ENCODE results near the gene SLC10A1.

The SLC10A1 gene

DNA sequence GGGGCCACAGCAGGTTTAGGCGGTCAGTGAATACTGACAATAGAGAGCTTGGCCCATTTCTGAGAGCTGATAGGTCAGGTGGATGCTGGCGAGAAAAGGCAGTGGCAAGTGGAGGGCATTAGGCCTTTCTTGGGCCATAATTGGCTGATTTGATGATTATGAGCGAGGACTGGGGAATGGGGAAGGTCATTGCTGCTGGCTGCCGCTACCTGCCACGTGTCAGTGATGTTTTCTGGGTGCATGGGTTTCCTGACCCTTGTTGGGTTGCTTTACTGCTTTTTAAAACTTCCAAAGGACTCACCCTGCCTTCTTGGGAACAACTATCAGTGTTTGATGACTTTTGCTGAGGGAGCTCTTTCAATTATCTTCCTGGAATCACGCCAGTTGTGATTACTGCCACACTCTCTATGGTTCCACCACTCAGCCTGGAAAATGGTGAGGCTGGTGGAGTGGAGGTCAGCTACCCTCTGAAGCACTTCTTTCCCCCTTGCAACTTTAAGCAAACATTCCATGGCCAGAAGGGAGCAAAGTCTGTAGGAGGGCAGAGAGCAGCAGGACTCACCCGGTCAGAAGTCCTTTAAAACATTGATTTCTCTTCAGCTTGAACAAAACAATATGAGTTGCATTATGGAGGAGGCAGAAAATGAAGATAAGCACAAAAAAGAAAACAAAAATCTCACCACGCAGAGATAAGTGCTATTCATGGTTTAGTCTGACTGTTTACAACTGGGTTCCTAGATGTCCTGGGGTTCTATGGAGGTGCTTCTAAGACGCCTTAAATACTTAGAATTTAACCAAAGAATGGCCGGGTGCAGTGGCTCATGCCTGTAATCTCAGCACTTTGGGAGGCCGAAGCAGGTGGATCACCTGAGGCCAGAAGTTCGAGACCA, 12.1 kb upstream of the SLC10A1 start:
- DNase-seq: no peak

DNA sequence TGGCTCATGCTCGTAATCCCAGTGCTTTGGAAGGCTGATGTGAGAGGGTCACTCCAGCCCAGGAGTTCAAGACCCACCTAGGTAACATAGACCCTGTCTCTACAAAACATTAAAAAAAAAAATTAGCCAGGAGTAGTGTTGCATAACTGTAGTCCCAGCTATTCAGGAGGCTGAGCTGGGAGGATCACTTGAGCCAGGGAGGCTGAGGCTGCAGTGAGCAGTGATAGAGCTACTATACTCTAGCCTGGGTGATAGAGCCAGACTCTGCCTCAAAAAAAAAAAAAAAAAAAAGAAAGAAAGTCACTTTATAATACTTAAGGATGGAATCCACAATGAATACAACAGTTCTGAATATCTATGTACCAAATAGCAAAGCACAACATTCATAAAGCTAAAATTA, 10.2 kb upstream of the SLC10A1 start:
- DNase-seq: no peak

DNA sequence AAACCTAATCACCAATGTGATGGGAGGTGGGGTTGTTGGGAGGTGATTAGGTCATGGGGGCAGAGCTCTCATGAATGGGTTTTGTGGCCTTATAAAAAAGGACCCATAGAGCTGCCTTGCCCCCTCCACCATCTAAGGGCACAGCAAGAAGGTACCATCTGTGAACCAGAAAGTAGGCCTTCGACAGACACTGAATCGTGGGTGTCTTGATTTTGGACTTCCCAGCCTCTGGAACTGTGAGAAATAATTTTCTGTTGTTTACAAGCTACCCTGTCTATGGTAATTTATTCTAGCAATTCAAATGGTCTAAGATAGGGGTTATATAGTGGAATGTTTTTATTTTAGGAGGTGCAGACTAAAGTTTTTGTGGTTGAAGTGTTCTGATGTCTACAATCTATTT, 7.9 kb upstream of the SLC10A1 start:
- no peak for DNase-seq

DNA sequence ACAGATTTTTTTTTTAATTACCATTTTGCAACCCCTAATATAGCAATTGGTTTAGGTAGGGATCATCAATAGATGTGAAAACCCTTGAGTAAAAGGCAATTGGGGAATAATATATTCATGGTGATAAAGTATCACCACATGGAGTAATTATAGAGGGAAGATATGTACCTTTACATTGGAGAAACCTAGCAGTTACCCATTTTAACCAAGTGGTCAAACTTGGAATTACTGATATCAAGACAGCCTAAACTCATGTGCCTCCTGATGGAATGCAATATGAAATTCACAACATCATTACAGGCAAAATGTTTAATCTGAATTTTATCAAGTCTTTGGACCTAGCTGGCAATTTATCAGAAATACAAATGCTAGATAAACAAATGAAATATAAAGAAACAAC, 6.7 kb upstream of the SLC10A1 start:
- no peak for DNase-seq

DNA sequence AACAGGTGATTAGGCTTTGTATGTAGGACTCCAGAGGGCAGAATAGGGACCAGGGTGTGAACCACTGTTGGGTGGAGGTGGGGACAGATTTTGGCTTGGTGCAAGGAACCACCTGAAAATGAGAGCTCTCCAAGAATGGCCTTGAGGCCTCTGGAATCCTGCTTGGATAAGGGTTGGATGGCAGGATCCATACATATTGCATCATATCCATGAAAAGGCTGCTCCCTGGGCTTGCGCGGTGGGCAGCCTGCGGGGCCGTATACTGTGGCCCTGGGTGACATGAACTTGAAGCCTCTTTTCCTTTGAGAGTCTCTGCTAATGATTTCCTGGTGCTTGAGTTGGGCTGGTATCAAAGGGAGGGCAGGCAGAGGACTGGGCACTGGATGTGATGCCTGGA, 1.3 kb upstream of the SLC10A1 start:
- no peak for DNase-seq

DNA sequence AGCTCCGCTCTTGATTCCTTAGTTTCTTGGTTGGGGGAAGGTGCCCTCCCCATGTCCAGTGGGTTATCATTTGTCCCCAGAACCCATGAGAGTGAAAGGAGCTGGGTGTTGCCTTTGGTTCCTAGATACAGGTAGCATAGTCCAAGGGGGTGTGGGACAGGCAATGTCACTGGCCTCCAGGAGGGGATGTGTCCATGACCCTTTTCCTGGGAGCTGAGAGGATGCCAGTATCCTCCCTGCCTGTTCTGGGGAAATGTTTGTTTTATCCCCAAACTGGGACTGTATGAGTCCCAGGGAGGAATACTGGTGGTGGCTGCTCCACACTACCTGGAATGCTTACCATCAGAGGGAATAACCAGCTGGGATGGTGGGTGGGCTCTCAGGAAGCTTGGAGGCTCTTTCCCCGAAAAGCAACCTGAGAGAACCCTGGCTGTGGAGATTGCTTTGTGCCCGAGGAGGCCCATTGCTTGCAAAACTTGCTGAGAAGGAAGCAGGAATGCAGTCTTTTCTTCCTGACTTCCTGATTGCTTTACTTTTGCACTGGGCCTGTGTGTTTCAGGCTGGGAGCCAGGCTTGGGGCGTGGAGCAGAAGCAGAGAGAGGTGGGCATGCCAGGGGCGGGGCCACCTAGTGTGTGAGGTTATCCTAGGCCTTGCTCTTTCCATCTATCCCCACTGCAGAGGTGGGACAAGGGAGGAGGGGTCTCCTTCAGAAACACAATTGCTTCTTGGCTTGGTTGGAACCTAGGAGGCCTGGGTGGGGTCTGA, 715 bp upstream of the SLC10A1 start:
- DNase-seq: no peak

DNA sequence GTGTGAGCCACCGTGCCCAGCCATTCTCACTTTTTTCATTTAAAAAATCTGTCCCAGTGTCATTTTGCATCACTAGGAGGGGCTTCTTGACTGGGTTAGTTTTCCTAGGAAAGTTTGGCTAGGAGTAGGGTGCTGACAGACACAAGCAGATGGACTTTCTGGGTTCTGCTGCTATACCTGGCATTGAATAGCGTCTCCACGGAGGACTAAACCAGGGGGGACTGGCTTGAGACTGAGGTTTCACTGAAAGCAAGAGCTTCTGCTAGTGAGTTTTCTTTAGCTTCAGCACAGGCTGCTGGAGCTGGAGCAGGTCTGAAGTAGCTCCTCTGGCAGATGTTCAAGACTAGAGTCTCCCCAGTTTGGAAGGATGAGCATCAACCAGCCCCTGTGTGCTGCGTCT, 1.4 kb downstream of the SLC10A1 start:
- DNase-seq: no peak

DNA sequence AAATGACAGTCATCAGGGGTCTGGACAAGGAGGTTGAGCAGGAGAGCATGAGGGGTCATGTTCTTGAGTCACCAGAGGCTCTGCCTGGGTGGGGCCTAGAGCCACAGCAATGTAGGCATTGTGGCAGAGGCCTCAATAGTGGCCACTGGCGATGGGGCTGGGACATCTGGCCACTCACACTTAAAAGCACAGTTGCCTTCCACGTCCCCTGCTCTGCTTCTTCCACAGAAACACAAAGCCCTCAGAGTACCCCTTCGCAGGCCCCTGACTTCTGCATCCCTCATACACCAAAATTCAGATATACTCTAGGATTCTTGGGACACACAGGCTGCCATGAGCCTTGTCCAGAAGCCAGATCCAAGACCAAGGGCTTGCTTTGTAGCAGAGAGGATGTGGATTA, 2.2 kb downstream of the SLC10A1 start:
- DNase-seq: no peak

DNA sequence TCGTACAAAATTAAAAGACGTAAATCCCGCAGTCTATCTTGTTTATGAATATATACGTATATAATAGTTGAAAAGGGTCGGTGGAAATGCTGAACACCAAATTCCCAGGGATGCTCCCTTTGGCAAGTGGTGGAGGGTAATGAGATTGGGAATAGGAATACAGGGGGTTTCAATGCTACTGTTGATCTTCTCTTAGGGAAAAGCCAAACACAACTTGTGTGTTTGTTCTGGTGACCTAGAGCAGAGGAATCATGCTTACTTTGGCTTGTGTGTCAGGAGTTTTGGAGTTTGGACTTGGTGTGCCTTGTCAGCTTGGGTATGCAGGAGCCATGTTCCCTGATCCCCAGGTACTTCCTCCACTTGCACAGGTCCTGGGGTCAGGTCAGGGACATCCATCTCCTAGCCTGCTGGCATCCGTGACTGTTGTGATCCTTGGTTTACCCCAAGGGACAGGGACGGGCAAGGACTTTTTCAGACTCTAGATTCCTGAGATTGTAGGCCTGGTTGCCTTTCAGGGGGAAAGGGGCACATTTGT, 4.1 kb downstream of the SLC10A1 start:
- DNase-seq: no peak

DNA sequence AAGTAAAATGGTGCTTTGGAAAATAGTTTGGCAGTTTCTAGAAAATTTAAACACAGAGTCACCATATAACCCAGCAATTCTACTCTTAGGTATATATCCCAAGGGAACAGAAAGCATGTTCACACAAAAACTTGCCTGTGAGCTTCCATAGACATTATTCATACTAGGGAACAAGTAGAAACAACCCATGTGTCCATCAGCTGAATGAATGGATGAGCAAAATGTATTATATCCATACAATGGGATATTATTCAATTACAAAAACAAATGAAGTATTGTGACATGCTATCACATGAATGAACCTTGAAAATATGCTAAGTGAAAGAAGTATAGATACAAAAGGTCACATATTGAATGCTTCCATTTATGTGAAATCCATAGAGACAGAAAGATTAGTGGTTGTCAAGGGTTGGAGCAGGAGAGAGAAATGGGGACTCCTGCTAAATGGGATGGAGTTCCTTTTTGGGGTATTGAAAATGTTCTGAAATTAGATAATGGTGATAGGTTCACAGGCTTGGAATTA, 7.9 kb downstream of the SLC10A1 start:
- no peak for DNase-seq

DNA sequence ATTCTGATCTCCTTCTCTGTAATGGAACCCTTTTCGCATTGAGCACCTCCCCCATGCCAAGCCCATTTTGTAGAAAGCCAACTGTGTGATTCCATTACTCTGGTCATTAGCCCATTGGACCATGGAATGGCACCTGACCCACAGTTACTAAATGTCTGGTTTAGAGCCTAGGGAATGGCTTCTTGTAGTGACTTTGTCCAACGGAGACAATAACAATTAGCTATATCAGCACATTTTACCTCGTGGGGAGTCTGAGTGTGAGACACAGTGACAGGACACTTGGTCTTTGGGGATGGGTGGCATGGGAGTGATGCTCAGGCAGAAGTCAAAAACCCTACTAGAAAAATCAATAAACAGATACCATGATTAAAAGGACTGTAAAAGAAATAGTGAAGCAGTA, 10.4 kb downstream of the SLC10A1 start:
- no peak for DNase-seq

DNA sequence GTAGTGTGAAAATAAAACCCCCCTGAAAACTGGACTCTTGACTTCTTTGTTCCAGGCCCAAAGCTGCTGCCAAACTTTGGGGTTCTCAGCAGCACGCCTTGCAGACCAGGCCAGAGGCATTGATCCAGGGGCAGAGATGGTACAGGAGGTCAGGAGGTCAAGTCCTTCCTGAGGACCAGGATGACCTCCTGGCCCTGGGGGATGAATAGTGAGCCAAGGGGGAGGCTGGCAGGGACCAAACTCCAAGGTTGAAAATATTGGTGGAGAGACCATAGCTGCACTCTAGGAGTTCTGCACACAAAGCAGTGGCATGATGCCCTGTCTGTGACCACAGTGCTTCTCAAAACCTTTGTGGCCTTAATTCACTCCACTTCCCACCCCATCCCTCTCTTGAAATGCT, 12.1 kb downstream of the SLC10A1 start:
- no peak for DNase-seq

DNA sequence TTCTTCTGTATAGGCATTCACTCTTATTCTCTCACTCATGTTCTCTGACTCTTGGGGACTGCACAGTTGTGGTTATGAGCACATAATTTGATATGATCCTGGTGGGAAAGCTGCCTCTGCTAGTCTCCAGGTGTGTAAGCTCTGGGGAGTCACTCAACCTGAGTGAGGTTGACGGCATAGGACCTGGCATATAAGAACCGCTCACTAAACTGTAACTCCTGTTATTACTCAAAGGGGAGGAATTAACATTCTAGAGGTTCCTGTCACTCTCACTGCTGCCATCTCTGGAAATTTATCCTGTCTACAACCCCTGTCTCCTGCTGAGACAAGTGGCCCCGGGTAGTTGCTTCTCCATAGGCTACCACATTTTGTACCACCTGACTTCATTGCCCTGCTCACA, 16.1 kb downstream of the SLC10A1 start:
- no peak for DNase-seq

DNA sequence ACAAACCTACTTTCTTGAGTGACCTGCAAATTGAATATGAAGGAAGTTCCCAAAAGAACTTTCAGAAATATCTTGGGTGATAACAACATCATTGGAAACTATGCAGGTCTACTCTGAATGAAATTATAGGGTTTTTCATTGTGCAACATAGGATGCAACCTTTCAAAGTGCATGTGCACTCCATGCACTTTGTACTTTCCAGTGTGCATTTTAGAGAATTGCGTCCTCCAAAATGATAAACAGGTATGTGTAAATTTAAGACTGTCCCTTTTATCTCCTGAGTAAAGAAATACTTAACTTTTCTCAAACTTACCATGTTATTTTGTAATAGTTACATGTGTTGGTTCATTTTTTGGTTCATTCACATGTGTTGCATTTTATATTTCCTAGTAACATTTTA, 16.9 kb downstream of the SLC10A1 start:
- no peak for DNase-seq

DNA sequence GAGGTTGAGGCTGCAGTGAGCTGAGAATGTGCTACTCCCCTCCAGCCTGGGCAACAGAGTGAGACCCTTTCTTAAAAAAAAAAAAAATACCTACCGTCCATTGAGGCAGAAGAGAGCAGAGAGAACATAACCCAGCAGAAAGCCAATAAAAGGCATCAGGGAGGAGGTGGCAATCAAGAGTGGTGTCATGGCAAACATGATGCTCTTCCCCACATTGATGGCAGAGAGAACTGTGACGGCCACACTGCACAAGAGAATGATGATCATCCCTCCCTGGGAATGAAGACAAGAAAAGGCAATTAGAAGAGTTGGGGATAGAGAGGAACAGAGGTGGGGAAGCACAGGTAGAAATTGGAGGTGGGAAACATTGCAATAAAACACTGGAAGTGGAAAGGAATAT, 18.0 kb downstream of the SLC10A1 start:
- no peak for DNase-seq

DNA sequence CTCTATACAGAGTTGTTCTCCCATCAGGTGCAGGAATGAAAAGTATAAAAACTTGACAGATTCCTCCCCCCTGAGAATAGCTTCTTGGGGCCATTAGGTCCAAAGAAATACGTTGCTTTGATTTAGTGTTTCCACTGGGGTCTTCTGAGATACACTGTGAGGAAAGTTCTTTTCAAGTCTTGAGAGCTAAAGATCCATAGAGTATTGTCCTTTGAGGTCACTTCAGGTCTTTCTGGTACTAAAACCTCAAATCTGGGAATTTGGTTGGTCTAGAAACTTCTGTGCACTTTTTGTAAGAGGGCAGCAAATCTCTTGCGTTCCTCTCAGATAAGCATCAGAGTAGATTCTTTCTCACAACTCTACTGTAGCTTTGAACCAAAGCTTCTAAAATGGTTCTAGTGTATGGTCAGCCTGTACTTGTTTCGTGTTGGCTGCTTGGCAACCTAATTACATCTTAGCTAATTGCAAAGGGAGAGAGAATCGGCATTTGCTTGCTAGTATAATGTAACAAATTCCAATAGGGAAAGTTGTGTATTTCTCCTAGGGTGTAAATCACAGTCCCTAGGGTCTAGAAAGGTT, 20.1 kb downstream of the SLC10A1 start:
- DNase-seq: no peak

DNA sequence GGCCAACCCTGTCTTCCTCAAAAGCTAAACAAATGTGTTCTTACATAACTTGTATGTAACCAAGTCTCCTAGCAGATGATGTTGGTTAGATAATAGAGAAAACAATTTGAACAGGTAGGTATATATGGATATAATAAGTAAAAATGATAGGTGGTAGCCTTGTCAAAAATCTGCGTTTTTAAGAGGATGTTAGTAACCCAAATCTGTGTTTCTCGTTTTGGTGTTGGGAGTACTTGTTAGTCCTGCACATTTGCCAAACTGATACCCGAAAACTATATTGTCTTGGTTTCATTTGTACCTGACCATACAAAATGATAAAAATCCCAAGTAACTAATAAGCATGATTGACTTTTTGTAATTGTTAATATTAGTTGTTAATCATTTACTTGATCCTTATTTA, 22.0 kb downstream of the SLC10A1 start:
- DNase-seq: no peak

DNA sequence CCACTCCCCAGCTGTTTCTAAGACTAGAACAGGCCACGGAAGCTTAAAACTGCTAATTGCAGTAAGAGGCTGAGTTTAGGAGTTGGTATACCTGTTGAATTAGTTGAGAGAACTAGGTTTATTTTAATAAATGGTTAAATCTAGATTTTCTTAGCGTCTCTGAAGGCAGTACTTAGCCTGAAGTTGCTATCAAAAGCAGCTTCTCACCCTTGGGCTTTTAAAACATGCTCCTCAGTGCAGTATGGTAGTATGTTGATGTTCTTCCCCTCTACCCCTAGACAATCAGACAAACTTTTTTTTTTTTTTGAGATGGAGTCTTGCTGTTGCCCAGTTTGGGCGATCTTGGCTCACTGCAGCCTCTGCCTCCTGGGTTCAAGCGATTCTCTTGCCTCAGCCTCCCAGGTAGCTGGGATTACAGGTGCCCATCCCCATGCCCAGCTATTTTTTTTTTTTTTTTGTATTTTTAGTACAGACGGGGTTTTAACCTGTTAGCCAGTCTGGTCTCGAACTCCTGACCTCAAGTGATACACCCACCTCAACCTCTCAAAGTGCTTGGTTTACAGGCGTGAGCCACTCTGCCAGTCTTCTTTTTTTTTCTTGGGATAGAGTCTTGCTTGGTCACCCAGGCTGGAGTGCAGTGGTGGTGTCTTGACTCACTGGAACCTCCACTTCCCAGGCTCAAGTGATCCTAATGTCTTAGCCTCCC, 23.3 kb downstream of the SLC10A1 start:
- DNase-seq: no peak

DNA sequence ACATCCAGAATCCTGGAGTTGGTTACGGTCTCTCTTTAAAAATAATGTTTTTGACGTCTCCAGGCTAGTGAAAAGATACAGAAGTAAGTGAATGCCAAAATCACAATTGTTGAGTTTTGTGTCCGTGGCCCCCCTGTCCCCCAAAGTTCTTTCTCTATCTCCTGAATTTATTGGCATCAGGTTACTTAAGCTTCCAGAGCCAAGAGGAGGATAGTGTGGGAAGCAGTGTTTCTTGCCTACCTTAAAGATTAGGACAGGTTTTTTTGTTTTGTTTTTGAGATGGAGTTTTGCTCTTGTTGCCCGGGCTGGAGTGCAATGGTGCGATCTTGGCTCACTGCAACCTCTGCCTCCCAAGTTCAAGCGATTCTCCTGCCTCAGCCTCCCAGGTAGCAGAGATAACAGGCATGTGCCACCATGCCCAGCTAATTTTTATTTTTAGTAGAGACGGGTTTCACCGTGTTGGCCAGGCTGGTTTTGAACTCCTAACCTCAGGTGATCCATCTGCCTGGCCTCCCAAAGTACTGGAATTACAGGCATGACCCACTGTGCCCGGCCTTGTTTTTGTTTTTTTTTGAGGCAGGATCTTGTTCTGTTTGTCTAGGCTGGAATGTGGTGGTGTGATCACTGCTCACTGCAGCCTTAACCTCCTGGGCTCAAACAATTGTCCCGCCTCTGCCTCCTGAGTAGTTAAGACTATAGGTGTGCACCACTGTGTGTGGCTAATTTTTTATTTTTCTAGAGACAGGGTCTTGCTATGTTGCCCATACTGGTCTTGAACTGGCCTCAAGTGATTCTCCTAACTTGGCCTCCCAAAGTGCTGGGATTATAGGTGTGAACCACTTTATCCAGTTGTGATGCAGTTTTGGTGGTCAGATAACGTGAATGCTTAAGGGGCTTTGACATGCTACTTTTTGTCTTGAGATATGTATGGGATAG, 24.7 kb downstream of the SLC10A1 start:
- DNase-seq: no peak

DNA sequence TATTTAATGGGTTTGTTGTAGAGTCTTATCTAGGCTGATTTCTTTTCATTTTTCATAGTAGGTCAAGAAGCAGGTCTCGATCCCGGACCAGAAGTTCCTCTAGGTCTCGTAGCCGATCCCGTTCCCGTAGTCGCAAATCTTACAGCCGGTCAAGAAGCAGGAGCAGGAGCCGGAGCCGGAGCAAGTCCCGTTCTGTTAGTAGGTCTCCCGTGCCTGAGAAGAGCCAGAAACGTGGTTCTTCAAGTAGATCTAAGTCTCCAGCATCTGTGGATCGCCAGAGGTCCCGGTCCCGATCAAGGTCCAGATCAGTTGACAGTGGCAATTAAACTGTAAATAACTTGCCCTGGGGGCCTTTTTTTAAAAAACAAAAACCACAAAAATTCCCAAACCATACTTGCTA, 25.9 kb downstream of the SLC10A1 start:
- DNase-seq: no peak

DNA sequence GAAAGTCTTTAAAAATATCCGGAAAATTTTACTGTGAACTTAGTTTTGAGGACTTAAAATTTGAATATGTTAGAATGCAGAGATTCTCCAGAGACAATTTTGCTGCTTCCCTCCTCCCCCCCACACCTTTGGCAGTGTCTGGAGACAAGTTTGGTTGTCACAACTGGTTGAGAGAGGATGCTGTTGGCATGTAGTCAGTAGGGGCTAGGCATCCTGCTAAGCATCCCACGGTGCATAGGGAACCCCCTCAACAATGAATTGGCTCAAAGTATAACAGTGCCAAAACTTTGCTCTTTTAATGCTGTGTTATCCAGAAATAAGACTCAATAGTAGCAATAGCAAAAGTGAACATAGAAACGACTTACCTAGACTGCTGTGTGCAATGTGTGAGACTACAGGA, 26.5 kb downstream of the SLC10A1 start:
- DNase-seq: no peak

DNA sequence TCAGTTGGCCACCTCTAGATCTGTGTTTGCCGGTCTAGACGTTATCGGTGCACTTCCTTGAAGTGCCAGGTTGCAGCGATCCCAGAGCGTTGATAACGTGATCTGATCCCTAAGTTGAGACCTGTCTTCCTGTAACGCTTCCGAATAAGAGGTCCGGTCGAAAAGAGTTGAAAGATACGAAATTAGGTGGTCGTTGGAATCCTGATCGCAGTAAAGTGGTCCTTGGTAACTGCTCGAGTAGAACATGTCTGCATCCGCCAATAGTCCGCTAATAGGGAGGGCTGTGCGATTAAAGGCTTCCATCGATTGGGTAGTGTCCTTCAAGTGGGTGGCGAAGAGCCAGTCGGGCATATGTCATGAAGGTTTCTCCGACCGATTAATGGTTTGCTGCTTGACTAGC, 27.4 kb downstream of the SLC10A1 start:
- DNase-seq: no peak

All from activated T-cell treated with anti-CD3 and anti-CD28 coated beads, Interleukin-2, amount 50 U/mL, for 48 hours (primary cell).